HCT116 (cell line): ENCODE measurements around the gene GCK.

ENCODE experiments used
- CEBPB ChIP-seq: IDR thresholded peaks from 2 replicates; pipeline ENCODE4 v1.6.1; 2012; ENCODE audit warnings: low read depth
- CTCF ChIP-seq, 3 experiments: fragments of 200-600 bp in 1 of 3; sonication (generic) in 1 of 3; IDR thresholded peaks in 2 of 3; conservative IDR thresholded peaks in 1 of 3; 2 replicates each; pipeline ENCODE4 v1.5.1; 2012 to 2017; ENCODE audit warnings: low read depth in 2 of 3, low read length in 2 of 3, antibody characterized with exemption in 1 of 3, borderline replicate concordance in 1 of 3, control low read depth in 1 of 3, mild to moderate bottlenecking in 1 of 3, mixed read lengths in 1 of 3, mixed run types in 1 of 3, moderate library complexity in 1 of 3; ENCODE audit not compliant: insufficient read depth in 1 of 3
- EZH2 ChIP-seq: fragments of 200-600 bp; sonication (generic); IDR thresholded peaks from 2 replicates; pipeline ENCODE4 v1.6.1; 2017; ENCODE audit warnings: antibody characterized with exemption, mixed run types
- EZH2phosphoT487 ChIP-seq: fragments of 200-600 bp; IDR thresholded peaks from 2 replicates; pipeline ENCODE4 v1.6.1; 2018; ENCODE audit warnings: antibody characterized with exemption, borderline replicate concordance
- POLR2AphosphoS5 ChIP-seq: IDR thresholded peaks from 2 replicates; pipeline ENCODE4 v1.6.1; 2011; ENCODE audit warnings: mild to moderate bottlenecking, low read depth, low read length, moderate library complexity
- RAD21 ChIP-seq: IDR thresholded peaks from 2 replicates; pipeline ENCODE4 v1.6.1; 2012; ENCODE audit warnings: low read depth, mild to moderate bottlenecking

- no peak for TF ChIP-seq POLR2AphosphoS5
- TF ChIP-seq RAD21: no peak
- no peak for TF ChIP-seq CTCF (IDR thresholded peaks at IDR 0.05 in 2 of 3, conservative IDR thresholded peaks at IDR 0.05 in 1 of 3; ENCODE audit: borderline replicate concordance in 1 of 3, insufficient read depth in 1 of 3, low read depth in 2 of 3, low read length in 2 of 3)
- TF ChIP-seq CEBPB: no peak
- no peak for TF ChIP-seq EZH2phosphoT487
- TF ChIP-seq EZH2: no peak
These were observed 55.9 kb downstream of the GCK start for GRCh38 chr7:44133295-44133694.
